ENCODE measurements around the gene CFAP298.

Gene CFAP298

DNA sequence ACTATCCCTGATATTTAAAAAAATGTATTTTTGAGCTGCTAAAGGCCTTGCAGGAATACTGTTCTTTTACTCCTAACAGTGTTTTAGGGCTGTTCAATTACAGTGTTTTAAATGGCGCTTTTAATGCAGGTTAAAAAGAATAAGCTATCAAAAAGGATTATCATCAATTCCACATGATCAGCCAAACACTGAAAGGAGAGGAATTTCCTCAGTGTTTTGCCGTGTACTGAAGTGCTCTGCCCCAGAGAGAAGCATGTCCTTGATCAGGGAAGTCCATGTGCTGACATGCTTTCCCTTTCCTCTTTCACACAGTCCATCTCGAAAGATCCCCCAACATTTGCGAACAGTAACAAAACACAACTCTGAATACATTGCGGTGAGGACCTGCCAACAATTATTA lies 3.3 kb downstream of the CFAP298 start:
- H3K36me3 Mint-ChIP-seq (ENCODE audit: low read depth) = peaks cover 42% of the 10 kb centered on the region
- no peaks in the 10 kb centered on the region for H3K27me3 Mint-ChIP-seq
- H3K4me3 Mint-ChIP-seq = no peak overlapping the region

DNA sequence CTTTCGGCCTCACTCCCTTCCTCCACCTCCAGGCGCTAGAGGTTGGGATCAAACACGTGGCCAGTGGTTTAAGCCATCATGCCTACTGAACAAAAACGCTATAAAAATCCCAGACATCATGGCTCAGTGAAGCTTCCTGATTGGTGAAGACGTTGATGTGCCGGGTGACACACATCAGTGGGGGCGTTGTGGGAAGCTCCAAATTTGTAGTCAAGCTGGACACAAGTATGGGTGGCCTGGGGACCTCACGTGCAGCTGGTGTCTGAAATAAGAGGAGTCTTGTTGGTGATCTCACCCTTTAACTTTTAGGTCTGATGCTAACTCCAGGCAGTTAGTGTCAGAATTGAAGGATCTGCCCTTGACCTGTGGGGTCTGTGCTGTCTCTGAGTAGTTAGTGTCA lies 6.7 kb downstream of the CFAP298 start:
- H3K36me3 Mint-ChIP-seq (ENCODE audit: low read depth) = peaks cover 59% of the 10 kb centered on the region
- H3K27me3 Mint-ChIP-seq = no peaks in the 10 kb centered on the region
- no peaks in the 10 kb centered on the region for H3K9me3 Mint-ChIP-seq
- peaks cover 9% of the 10 kb centered on the region for H3K4me1 Mint-ChIP-seq (ENCODE audit: low read depth)
- H3K4me3 Mint-ChIP-seq = no peak overlapping the region
- no peak overlapping the region for H3K27ac Mint-ChIP-seq

More for the DNA sequence above, 3.3 kb downstream of the CFAP298 start:
- Mint-ChIP-seq H3K9me3 (no peaks in the 10 kb centered on the region), H3K4me1 (ENCODE audit: low read depth) (peaks cover 13% of the 10 kb centered on the region), H3K27ac (no peak overlapping the region)

DNA sequence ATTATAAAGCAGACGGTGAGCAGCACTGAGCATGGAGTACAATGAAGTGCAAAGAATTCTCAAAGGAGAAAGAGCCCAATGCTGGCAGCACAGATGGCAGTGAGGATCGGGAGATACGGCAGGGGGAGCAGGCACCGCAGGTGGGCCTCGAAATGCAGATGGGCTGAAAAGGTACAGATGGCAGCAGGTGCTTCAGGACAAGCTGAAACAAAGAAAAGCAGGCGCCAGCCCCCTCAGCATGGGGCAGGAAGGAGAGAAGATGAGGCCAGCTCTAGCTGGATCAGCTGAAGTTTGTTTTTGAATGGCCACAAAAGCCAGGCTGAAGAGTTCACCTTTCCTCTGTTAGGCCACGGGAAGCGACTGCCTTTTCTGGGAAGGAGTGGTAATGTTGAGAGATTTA lies 7.7 kb downstream of the CFAP298 start:
- Mint-ChIP-seq H3K4me3 (no peak overlapping the region), H3K27ac (no peak overlapping the region), H3K27me3 (no peaks in the 10 kb centered on the region), H3K9me3 (no peaks in the 10 kb centered on the region), H3K36me3 (ENCODE audit: low read depth) (peaks cover 61% of the 10 kb centered on the region), H3K4me1 (ENCODE audit: low read depth) (no peaks in the 10 kb centered on the region)

DNA sequence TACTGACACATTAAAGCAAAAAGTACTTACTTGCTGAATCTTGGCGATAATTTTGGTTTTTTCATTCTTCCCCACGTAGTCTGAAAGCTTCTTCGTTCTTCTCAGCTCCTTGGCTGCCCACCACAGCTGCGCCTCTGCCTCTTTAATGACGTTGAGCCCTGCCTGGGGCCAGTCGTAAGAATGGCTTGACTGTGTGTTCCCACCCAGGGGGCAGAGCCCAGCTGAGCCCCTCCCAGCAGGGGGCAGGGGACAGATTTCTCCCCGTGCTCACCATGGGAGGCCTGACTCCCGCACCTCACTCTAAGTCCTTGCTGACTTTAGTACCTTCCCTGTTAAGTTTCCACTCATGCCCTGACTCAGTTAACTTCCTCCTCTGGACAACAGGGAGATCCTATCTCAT lies 9.0 kb downstream of the CFAP298 start:
- H3K4me1 Mint-ChIP-seq (ENCODE audit: low read depth) = no peaks in the 10 kb centered on the region
- H3K27me3 Mint-ChIP-seq = no peaks in the 10 kb centered on the region
- peaks cover 61% of the 10 kb centered on the region for H3K36me3 Mint-ChIP-seq (ENCODE audit: low read depth)
- no peak overlapping the region for H3K4me3 Mint-ChIP-seq
- H3K9me3 Mint-ChIP-seq = no peaks in the 10 kb centered on the region
- H3K27ac Mint-ChIP-seq = no peak overlapping the region

- Mint-ChIP-seq H3K27me3 (no peaks in the 10 kb centered on the region), H3K27ac (no peak overlapping the region), H3K4me3 (no peak overlapping the region), H3K4me1 (ENCODE audit: low read depth) (no peaks in the 10 kb centered on the region), H3K9me3 (no peaks in the 10 kb centered on the region), H3K36me3 (ENCODE audit: low read depth) (peaks cover 55% of the 10 kb centered on the region)
Observed at GRCh38 chr21:32602099-32602498, 10.1 kb downstream of the CFAP298 start.

GRCh38 chr21:32599526-32599925 lies 12.7 kb downstream of the CFAP298 start:
- peaks cover 5% of the 10 kb centered on the region for H3K4me1 Mint-ChIP-seq (ENCODE audit: low read depth)
- no peaks in the 10 kb centered on the region for H3K27me3 Mint-ChIP-seq
- H3K36me3 Mint-ChIP-seq (ENCODE audit: low read depth) = peaks cover 35% of the 10 kb centered on the region
- no peaks in the 10 kb centered on the region for H3K9me3 Mint-ChIP-seq
- no peak overlapping the region for H3K4me3 Mint-ChIP-seq
- no peak overlapping the region for H3K27ac Mint-ChIP-seq

DNA sequence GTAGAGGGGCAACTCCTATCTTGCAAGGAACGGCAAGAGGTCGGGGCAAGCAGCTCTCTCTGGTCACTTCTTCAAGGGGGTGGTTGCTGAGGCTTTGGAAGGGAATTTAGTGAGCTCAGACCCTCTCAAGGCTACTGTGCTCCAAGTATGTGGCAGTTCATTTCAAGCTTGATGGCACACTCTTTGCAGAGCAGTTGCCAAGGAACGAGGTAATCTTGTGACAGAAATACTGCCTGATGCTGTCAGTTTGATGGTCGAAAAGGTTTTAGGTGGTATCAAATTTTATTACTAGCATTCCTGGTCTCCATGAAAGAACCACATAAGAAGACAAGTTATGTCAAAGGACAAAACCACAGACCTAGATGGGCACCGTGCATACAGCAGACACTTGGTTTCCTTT lies 13.1 kb downstream of the CFAP298 start:
- Mint-ChIP-seq H3K36me3 (ENCODE audit: low read depth) (peaks cover 31% of the 10 kb centered on the region), H3K4me3 (no peak overlapping the region), H3K27me3 (no peaks in the 10 kb centered on the region), H3K9me3 (no peaks in the 10 kb centered on the region), H3K27ac (no peak overlapping the region), H3K4me1 (ENCODE audit: low read depth) (peaks cover 5% of the 10 kb centered on the region)

- H3K4me3 Mint-ChIP-seq = no peak overlapping the region
- H3K9me3 Mint-ChIP-seq = no peaks in the 10 kb centered on the region
- H3K36me3 Mint-ChIP-seq (ENCODE audit: low read depth) = peaks cover 15% of the 10 kb centered on the region
- H3K27ac Mint-ChIP-seq = no peak overlapping the region
- H3K4me1 Mint-ChIP-seq (ENCODE audit: low read depth) = peaks cover 5% of the 10 kb centered on the region
- H3K27me3 Mint-ChIP-seq = no peaks in the 10 kb centered on the region
Observed at GRCh38 chr21:32597205-32597604, 15.0 kb downstream of the CFAP298 start.

GRCh38 chr21:32595431-32595830 lies 16.7 kb downstream of the CFAP298 start:
- Mint-ChIP-seq H3K4me3 (no peak overlapping the region), H3K4me1 (ENCODE audit: low read depth) (peaks cover 5% of the 10 kb centered on the region), H3K27ac (no peak overlapping the region), H3K36me3 (ENCODE audit: low read depth) (peaks cover 14% of the 10 kb centered on the region), H3K9me3 (no peaks in the 10 kb centered on the region), H3K27me3 (no peaks in the 10 kb centered on the region)

- Mint-ChIP-seq H3K27ac (no peak overlapping the region), H3K4me1 (ENCODE audit: low read depth) (peaks cover 5% of the 10 kb centered on the region), H3K4me3 (no peak overlapping the region), H3K27me3 (no peaks in the 10 kb centered on the region), H3K36me3 (ENCODE audit: low read depth) (no peaks in the 10 kb centered on the region), H3K9me3 (no peaks in the 10 kb centered on the region)
Observed at GRCh38 chr21:32593690-32594089, 18.5 kb downstream of the CFAP298 start.

DNA sequence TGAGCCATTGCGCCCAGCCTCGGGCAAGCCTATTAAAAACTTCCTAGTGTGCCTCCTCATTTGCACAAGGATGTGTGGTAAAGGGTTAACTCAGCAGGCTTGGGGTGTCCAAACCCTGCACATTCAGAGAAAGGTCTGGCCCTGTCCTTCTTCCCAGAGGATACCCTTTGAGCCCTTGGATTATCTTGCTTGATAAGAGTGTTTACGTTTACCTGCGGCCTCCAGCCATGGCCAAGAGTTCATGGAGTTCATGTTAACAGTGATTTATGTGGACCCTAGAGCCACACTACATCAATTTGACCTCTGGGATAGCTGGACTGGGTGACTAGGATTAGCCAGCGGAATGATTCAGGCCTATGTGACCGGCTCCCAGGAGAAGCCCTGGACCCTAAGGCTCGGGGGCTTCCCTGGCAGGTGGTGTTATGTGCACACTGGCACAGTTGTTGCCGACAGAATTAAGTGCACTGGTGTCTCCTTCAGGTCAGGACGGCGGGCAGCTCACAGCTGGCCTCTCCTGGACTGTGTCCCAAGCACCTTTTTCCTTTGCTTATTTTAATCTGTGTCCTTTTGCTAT lies 19.2 kb downstream of the CFAP298 start:
- no peak overlapping the region for H3K4me3 Mint-ChIP-seq
- no peak overlapping the region for H3K27ac Mint-ChIP-seq
- no peaks in the 10 kb centered on the region for H3K36me3 Mint-ChIP-seq (ENCODE audit: low read depth)
- H3K9me3 Mint-ChIP-seq = no peaks in the 10 kb centered on the region
- peaks cover 5% of the 10 kb centered on the region for H3K4me1 Mint-ChIP-seq (ENCODE audit: low read depth)
- no peaks in the 10 kb centered on the region for H3K27me3 Mint-ChIP-seq

GRCh38 chr21:32590130-32590529 lies 22.0 kb downstream of the CFAP298 start:
- Mint-ChIP-seq H3K27ac (no peak overlapping the region), H3K4me3 (no peak overlapping the region), H3K9me3 (no peaks in the 10 kb centered on the region), H3K27me3 (no peaks in the 10 kb centered on the region), H3K4me1 (ENCODE audit: low read depth) (no peaks in the 10 kb centered on the region), H3K36me3 (ENCODE audit: low read depth) (no peaks in the 10 kb centered on the region)

DNA sequence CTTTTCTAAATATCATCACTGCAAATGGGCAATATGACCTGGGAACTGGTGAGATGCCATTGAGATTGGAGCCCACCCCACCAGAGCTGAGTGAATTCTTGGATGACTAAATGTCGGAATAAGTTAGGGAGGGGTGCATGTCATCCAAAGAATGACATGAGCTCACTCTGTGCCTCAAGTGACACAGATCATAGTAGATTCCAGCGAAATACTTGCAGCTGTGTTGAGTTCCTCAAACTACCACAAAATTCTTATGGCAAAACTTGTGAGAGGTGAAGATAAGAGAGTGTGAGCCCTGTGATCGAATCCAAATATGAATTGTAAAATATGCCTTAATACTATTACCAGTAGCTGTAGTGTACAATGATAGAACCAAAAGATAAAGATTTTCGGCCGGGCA lies 24.5 kb downstream of the CFAP298 start:
- Mint-ChIP-seq H3K4me1 (ENCODE audit: low read depth) (no peaks in the 10 kb centered on the region), H3K4me3 (no peak overlapping the region), H3K9me3 (no peaks in the 10 kb centered on the region), H3K27me3 (no peaks in the 10 kb centered on the region), H3K36me3 (ENCODE audit: low read depth) (no peaks in the 10 kb centered on the region), H3K27ac (no peak overlapping the region)

DNA sequence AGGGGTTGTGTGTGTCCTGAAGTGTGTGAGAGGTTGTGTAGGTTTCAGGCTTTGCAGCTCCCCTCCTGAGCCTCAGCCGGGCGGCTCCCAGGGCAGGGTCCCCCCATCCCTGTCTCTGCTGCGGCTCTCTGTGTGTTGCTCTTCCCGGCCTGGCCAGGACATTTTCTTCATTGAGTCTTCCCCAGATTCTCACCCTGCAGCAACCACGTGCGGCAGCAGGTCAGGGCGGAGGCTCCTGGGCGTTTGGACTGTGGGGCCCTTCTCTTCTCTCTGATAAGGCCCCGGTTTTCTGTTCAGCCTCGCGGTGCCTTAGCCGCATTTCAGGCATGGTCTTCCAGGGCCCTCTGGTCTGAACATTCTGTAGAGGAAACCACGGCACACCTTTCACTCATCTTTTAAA lies 25.1 kb downstream of the CFAP298 start:
- H3K36me3 Mint-ChIP-seq (ENCODE audit: low read depth) = no peaks in the 10 kb centered on the region
- H3K4me1 Mint-ChIP-seq (ENCODE audit: low read depth) = no peaks in the 10 kb centered on the region
- no peaks in the 10 kb centered on the region for H3K27me3 Mint-ChIP-seq
- H3K9me3 Mint-ChIP-seq = no peaks in the 10 kb centered on the region
- H3K4me3 Mint-ChIP-seq = no peak overlapping the region
- no peak overlapping the region for H3K27ac Mint-ChIP-seq

GRCh38 chr21:32585970-32586369 lies 26.2 kb downstream of the CFAP298 start:
- Mint-ChIP-seq H3K4me1 (ENCODE audit: low read depth) (no peaks in the 10 kb centered on the region), H3K27me3 (no peaks in the 10 kb centered on the region), H3K4me3 (no peak overlapping the region), H3K27ac (no peak overlapping the region), H3K9me3 (no peaks in the 10 kb centered on the region), H3K36me3 (ENCODE audit: low read depth) (no peaks in the 10 kb centered on the region)

GRCh38 chr21:32585042-32585710 lies 27.0 kb downstream of the CFAP298 start, which contains the start of gene TCP10L:
TSS of gene TCP10L (minus strand) at chr21:32585523. CDS start at chr21:32584304, 1,219 bp downstream.
- Mint-ChIP-seq H3K4me1 (ENCODE audit: low read depth) (no peaks in the 10 kb centered on the region), H3K27ac (no peak within 1 kb of the TSS), H3K36me3 (ENCODE audit: low read depth) (no peaks in the 10 kb centered on the region), H3K9me3 (no peaks in the 10 kb centered on the region), H3K4me3 (no peak within 1 kb of the TSS), H3K27me3 (no peaks in the 10 kb centered on the region)

All from stimulated activated naive CD8-positive, alpha-beta T cell treated with anti-CD3 and anti-CD28 coated beads, Interleukin-15, Interleukin-2, amounts not matched to agents 100 ng/mL and 50 ng/mL, for 24 hours (primary cell).